Activated naive CD4-positive, alpha-beta T cell treated with anti-CD3 and anti-CD28 coated beads, Interleukin-2, amount 50 U/mL, for 16 hours (primary cell): ENCODE results near the gene STX4.
"Not testable (repeated sequence)": the region's sequence is repeated elsewhere in the genome, so short reads cannot be mapped to it uniquely, and the experiment has no call there.

Experiments
- DNase-seq: peaks from one replicate; pipeline ENCODE4 v3.0.0-alpha.2; 2020

Gene STX4

DNA sequence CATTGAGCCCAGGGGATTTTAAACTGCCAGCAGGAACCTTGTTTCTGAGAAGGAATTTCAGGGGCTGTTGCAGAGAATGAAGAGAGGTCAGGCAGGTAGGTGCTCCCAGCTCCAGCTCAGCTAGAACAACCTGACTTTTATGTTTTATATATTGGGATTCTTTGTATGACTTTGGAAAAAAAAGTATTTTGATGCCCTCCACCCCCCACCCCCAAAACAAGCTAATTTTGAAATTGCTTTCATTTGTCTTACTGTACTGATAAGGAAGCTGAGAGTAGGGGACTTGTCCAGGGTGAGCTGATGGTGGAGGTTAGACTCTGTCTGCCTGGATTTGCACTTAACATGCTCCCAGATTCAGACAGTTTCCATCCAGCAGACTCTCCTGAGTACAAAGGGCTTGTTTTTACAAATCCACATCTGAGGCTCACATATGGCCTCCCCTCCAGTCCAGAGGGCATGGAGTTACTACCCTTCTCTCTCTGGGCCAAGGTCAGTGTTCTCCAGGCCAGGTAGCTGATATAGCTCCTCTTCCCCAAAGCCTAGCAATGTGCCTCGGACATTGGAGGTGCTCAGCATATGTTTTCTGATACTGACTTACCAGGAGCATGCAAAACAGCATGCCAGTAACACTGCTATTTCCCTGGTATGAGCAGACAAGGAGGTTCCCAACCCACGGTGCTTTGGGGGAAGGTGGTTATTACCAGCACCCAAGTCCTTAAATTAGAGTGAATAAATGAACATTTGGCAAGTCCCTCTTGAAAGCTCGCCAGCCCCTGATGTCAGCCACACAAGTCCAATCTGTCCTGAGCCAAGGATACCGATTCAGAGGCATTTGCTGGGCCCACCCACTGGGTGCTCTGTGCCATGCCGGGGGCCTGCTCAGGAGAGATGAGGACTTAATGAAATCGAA is 34.3 kb upstream of the STX4 start:
- no peak for DNase-seq

DNA sequence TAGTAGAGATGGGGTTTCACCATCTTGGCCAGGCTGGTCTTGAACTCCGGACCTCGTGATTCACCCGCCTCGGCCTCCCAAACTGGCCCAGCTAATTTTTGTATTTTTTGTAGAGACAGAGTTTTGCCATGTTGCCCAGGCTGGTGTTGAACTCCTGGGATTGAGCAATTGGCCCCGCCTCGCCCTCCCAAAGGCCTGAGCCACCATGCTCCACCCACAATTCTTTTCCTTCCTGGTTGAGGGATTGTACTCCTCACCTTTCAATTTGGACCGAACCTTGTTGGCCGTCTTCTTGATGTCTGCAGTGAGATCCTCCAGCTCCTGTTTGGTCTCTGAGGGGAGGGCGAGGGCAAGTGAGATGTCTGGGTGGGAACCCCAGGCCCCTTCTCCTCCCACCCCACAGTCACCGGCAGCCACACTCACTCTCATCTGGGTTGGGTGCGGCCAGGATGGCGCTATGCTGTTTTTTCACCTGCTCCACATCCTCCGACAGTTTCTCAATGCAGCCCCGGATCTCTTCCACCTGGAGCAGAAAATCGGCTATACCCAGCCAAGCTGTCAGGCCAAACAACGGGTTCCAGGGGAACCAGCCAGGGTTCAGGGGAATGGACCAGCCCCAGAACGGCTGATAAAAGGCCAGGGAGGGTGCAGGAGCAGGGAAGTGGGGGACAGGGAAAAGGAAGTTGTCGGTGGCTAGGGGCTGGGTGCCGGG is 32.5 kb upstream of the STX4 start:
- DNase-seq, result no peak

DNA sequence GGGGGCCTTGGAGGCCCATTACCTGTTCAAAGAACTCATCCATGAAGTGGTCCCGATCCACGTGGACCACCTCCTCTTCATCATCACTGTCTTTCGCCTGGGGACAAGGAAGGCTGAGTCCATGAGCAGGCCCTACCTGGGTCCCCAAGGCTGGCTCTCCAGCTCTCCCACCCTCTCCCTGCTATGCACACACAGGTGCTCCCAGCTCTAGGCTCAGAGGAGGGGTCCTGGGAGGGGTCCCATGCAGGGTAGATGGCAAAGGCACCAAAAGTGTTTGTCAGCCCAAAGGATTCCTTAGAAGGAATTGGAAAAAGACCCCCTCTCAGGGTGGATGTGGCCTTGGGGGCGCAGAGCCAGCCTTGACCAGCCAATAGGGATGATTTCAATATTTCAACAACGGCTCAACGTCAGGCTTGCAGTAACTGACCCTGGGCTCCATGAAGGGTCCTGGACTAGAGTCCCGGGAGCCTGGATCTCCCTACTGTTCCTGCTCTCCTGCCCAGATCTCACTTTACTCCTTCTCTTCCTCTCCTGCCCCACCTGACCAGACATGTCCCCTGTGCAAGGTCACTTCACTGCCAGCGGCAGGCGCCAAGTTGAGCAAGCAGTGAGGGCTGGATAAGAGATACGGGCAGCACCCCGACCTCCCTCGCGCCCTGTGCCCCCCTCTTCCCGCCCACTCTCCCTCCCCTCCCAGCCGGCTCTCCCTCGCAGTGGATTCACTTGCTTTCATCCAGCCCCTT is 31.7 kb upstream of the STX4 start:
- no peak for DNase-seq

DNA sequence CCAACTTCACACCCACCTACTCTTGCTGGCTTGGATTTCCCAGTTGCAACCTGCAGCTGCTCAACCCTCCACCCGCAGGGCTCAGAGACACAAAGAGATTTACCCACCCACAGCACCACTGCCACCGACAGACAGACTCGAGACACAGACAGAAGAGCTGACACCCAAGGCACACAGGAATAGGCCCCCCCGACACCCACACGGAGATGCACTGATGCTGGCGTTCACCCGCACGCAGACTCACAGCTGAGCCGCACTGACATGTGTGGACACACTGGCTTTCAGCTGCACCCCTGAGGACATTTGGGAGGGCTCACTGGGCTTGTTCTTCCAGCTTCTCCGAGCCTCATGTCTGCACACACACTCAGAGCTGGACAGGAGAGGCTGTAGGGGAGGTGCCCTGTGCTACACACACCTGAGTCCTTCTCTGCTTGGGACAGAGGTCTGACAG is 31.1 kb upstream of the STX4 start:
- DNase-seq, result no peak

DNA sequence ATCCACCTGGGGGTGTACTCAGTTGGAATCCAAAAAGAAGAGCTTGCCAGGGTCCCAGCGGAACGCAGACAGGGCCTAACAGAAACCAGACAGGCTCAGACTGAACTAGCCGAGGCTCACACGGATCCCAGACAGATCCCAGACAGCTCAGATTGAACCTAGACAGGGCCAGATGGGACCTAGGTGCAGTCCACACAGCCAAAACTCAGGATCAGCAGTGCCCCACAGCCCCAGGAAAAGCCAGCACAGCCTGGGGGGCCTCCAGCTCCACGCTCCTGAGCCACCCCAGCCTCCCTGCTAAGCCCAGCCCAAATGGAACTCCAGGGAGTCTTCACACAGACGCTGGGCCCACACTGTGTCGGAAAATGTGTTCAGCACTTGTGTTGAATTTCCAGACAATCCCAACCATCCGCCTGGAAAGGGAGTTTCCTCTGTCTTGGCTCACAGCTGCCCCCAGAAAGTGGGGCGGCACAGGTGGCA is 30.5 kb upstream of the STX4 start:
- DNase-seq, result no peak

DNA sequence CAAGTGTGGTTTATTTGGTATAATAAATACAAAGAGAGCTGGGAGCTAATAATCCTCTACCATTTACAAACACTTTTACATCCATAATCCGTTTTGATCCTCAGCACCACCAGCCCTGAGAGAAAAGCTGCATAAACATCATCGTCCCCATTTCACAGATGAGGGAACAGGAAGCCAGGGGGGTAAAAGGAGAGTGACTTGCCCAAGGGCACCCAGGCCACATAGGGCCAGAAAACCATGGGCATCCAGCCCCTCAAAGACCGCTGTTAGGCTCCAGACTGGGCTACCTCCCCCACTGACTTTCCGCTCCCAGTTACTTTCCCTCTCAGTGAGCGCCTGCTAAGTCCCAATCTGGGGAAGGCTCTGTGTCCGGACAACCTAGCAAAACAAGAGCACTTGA is 29.6 kb upstream of the STX4 start:
- DNase-seq, result no peak

DNA sequence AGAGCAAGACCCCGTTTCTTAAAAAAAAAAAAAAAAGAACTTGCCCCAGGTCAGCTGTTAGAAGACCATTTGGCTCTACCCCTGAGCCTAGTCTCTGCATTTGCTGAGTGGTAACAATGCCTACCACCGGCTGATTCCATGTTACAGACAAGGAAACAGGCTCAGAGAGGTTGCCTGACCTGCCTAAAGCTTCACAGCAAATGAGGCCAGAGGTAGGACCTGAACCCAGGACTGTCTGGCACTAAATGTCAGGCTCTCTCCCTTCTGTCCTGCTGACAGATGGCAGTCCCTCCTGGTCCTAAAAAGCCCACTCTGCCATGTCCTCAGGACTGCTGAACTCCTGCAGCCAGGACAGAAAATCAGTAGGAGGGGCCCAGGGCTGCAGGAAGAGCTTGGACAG is 28.7 kb upstream of the STX4 start:
- DNase-seq, result no peak

DNA sequence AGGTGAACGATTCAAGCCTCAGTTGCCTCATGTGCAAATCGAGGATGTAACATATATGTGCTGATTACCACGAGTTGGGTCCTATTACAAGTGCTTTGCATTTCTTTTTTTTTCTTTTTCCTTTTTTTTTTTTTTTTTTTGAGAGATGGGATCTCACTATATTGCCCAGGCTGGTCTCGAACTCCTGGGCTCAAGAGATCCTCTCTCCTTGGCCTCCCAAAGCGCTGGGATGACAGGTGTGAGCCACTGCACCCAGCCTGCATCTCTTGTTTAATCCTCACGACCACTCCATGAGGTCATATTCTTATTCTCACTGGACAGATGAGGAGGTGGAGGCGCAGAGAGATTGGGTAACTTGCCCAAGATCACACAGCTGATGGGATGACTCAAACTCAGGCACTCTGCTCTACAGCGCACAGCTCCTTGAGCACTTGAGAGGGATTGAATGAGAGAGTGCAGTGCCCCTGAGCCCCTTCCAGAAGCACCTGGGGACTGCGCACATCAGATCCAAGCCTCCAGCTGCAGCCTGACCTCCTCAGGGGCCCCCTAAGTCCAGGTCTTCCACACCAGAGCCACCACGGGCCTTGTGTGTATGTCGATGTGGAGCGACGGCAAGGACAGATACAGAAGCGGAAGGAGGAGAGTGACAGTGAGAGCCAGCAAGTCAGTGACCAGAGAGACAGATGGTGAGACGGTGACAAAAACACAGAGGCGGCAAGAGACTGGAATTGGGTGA is 27.8 kb upstream of the STX4 start:
- DNase-seq, result no peak

DNA sequence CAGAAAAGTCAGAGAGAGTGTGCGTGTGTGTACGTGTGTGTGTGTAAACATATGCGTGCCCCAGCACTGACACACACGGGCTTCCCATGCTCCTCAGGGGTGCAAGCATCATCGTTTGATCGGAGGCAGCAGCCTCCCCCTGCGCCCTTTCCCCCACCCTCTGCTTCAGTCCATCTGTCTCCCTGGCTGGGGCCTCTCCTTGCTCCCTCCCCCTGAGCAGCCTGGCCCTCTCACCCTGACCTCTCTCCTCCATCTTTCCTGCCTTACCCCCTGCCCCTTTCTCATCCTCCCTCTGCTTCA is 27.3 kb upstream of the STX4 start:
- DNase-seq, result no peak

DNA sequence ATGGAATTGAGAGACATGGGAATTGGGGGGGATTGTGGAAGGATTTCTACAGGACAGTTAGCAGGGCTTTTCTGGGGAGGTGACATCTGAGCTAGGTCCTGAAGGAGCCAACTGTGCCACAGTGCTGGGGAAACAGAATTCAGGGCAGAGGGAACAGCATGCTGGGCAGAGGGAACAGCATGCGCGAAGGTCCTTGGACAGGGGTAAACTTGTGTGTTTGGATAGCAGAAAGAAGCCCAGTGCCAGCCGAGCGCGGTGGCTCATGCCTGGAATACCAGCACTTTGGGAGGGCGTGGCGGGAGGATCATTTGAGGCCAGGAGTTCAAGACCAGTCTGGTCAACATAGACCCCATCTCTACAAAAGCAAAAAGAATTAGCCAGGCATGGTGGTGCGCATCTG is 26.8 kb upstream of the STX4 start:
- DNase-seq, result no peak

DNA sequence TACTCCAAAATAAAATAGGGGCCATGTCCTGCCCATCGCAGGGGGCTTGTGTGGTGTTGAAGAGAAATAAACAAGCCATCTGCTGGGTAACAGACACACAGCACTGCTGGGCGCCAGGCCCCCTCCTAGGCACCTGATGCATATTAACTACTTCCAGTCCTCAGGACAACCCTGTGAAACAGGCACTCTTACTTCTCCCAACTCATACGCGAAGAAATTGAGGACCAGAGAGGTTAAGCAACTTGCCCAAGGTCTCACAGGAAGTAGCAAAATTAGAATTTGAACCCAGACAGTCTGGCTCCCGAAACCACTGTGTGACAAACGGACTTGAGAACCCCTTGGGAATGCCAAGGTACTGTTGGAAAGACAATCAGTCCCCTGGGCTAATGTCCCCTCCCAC is 25.7 kb upstream of the STX4 start:
- DNase-seq, result no peak

DNA sequence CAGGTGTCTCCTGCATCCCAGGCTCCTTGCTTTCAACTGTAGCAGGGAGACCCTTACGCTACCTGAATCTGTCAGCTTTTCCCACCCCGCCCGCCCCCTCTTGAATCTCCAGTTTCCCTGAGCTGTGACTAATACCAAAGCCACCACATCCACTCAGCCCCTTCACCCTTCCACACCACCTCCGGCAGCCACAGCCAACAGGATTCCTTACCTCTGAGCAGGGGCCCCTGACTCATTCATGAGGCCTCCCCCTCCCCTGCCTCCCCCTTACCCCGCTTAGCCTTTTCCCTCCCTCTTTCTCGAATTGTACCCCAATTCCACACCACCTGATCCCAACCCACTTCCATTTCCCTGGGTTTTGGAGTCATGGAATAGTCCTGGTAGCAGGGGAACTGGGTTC is 25.2 kb upstream of the STX4 start:
- DNase-seq, result no peak

DNA sequence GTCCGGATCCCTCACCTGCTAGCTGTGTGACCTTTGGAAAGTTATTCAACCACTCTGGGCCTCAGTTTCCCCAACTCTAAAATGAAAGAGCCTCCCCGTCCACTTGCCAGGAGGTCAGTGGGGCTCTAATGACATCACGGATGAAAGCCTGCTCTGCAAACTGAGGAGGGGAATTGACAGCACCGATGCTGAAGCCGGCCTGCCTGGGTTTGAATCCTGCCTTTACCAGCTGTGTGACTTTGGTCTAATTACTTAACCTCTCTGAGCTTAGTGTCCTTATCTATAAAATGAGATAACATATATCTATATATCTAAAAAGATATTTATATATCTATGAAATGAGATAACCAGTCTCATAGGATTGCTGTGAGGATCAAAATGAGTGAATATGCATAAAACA is 24.8 kb upstream of the STX4 start:
- DNase-seq, result no peak

DNA sequence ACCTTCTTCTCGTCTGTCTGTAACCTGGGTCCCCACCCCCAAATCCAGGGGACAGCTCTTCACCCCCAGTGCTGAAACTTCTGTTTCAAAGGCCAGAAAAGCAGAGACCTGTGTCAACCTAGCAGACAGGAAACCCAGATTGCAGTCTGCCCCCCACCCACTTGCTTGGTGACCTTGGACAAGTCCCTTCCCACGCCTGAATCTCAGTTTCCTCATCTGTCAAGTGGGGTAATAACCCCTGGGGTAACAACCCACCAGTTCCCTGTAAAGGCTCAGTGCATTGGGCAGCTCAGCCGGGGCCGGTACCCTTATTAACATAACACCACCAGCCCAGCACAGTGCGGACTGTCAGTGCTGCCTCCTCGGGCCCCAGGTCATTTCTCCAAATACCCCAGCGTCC is 24.2 kb upstream of the STX4 start:
- no peak for DNase-seq

DNA sequence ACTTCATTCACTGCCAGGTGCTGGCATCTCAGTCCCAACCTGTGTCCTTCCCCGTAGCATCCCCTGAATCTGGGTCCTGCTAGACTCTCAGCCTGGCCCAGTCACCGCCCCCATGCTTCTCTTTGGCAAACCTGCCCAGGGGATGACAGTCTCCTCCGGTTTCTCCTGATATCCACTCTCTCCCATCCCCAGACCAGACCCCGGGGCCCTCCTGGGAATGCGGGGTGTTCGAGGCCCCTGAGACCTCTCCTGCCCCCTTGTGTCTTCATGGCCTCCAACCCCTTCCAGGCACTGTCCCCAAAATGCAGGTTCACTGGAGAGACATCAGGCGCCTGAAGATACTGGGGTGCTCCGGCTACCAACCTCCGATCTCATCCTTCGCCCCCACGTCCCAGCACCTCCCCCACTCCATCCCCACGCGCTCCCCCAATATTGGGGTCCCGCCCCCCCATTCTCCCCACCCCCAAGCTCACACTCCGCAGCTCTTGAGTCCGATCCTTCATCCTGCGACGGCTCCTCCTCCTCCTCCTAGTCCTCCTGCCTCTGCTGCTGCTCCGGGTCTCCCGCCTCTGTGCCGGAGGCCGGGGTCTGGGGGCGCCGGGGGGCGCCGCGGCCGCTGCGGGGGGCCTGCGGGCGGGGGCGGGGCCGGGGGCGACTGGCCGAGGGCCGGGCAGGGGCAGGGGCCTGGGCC is 23.3 kb upstream of the STX4 start:
- DNase-seq, result no peak

DNA sequence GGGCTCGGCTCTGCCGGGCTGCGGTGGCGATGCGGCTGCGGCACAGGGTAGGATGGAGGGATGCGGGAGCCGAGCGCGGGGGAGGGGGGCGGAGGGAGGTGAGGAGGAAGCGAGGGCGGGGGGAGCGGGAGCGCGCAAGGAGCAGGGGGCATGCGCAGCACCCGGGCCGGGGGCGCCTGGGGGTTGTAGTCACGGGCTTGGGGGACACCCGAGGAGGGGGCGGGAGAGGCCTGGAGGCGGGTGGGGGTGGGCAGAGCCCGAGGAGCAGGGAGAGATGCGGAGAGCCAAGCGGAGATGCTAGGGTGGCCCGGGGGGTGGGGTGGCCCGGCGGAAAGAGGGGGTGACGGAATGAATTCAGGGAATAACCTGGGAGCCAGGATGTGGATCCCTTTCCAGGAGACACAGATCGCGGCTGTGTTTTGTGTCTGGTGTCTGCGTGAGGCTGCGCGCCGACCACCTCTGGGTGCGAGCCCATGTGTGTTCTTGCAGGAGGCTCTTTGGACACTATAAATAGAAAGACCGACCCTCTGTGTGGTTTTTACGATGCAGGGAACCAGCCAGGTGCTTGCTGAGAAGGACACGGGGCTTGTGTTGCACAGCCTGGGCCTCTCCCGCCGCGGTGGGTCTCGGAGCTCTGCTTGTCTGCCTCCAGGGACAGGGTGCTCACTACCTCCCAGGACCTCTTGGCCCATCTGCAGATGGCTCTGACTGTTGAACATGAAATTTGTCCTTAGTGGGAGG is 22.6 kb upstream of the STX4 start, which contains the start of gene STX1B:
TSS of gene STX1B (minus strand) at position 54 of the 741 bp plus-strand sequence. CDS start 242 bp downstream, outside the sequence.
- peak; percentile 72 for DNase-seq

DNA sequence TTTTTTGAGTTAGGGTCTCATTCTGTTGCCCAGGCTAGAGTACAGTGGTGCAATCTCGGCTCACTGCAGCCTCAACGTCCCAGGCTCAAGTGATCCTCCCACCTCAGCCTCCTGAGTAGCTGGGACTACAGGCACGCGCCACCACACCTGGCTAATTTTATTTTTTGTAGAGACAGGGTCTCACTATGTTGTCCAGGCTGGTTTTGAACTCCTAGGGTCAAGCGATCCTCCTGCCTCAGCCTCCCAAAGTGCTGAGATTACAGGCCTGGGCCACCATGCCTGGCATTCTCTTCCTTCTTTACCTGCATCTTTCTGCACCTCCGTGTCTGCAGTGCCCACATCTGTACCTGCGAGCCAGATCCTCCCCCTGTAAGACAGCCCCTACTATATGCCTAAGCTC is 21.5 kb upstream of the STX4 start:
- not testable (repeated sequence) for DNase-seq

DNA sequence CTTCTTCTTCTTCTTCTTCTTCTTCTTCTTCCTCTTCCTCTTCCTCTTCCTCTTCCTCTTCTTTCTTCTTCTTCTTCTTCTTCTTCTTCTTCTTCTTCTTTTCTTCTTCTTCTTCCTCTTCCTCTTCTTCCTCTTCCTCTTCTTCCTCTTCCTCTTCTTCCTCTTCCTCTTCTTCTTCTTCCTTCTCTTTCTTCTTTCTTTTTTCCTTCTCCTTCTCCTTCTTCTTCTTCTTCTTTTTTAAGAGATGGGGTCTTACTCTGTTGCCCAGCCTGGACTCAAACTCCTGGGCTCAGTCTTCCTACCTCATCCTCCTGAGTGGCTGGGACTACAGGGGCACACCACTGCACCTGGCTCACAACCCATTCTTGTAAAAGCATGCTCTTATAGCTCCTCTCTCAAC is 20.1 kb upstream of the STX4 start:
- not testable (repeated sequence) for DNase-seq

DNA sequence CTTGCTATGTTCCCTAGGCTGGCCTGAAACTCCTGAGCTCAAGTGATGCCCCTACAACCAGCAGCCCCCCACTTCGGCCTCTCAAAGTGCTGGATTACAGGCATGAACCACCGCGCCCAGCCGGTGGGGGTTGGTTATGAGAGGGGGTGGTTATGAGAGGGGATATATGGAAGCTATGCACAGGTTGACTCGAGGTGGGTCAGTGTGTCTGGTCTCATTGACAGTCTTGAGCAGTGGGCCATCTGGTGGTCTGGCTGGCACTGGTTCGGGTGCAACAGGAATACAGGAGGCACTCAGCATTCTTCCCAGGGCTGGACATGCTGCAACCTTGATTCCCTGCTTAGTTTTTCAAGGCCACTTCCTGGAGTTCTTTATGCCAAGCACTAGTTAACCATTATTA is 17.3 kb upstream of the STX4 start:
- DNase-seq, result no peak

DNA sequence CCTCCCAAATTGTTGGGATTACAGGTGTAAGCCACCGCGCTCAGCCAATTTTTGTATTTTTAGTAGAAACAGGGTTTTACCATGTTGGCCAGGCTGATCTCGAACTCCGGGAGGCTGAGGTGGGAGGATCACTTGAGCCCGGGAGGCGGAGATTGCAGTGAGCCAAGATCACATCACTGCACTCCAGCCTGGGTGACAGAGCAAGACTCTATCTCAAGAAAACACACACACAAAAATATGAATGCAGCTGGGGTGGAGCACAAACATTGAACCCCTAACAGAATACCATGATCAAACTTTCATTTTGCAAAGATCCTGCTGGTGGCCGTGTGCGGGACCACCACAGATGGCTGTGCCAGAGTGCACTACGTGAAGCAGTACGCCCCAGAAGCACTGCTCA is 15.6 kb upstream of the STX4 start:
- not testable (repeated sequence) for DNase-seq

DNA sequence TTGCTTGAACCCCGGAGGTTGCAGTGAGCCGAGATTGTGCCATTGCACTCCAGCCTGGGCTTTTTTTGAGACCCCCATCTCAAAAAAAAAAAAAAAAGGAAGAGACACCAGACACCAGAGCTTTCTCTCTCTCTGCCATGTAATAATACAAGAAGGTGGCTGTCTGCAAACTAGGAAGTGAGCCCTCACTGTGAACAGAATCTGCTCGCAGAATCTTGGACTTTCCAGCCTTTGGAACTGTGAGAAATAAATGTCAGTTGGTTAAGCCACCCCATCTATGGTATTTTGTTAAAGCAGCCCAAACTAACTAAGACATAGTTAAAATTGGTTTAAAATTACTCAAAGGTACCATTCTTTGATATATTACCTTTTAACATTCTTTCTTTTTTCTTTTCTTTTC is 12.8 kb upstream of the STX4 start:
- no peak for DNase-seq
